Gastrocnemius medialis (tissue), 4 donors: ENCODE results near the gene TMEM60.

Source experiments
- POLR2A ChIP-seq, 2 donors: fragments of 450-650 bp; IDR thresholded peaks; one replicate each; pipeline ENCODE4 v1.6.1; 2017; ENCODE audit warnings: antibody characterized with exemption in 2 of 2, mild to moderate bottlenecking in 2 of 2, moderate library complexity in 2 of 2
- TF ChIP-seq, protein P1 (sequence below), 5 experiments: fragments of 450-650 bp in 3 of 5; fragments of 200-600 bp in 2 of 5; sonication (generic) in 2 of 5; IDR thresholded peaks in 4 of 5; conservative IDR thresholded peaks in 1 of 5; 1 replicate in 4 of 5; 2 replicates in 1 of 5; pipeline ENCODE4 v1.5.1; 2016 to 2019; ENCODE audit warnings: antibody characterized with exemption in 5 of 5, mild to moderate bottlenecking in 3 of 5, moderate library complexity in 3 of 5

DNA sequence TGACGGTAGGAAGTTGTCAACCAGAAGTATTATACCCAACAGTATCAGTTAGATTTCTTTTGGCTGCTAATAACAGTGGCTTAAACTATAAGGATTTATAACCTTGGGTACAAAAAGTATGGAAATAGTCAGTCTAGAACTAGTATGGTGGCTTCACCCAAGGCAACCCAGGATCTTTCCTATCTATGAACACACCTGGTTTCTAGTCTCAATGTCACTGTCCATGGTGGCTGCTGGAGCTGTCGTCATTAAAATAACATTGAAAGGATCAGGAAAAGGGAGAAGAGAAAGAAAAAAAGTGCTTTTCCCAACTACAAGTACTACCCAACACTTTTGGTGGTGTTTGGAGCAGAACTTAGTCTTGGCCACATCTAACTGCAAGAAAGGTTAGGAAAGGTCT lies 28.1 kb upstream of the TMEM60 start:
- TF ChIP-seq, protein P1, sequence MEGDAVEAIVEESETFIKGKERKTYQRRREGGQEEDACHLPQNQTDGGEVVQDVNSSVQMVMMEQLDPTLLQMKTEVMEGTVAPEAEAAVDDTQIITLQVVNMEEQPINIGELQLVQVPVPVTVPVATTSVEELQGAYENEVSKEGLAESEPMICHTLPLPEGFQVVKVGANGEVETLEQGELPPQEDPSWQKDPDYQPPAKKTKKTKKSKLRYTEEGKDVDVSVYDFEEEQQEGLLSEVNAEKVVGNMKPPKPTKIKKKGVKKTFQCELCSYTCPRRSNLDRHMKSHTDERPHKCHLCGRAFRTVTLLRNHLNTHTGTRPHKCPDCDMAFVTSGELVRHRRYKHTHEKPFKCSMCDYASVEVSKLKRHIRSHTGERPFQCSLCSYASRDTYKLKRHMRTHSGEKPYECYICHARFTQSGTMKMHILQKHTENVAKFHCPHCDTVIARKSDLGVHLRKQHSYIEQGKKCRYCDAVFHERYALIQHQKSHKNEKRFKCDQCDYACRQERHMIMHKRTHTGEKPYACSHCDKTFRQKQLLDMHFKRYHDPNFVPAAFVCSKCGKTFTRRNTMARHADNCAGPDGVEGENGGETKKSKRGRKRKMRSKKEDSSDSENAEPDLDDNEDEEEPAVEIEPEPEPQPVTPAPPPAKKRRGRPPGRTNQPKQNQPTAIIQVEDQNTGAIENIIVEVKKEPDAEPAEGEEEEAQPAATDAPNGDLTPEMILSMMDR (IDR thresholded peaks at IDR 0.05 in 4 of 5, conservative IDR thresholded peaks at IDR 0.05 in 1 of 5): no peak
- TF ChIP-seq POLR2A (IDR thresholded peaks at IDR 0.05): no peak
